OCI-LY3 (cell line): ENCODE data around the gene ABCC5.
"Not testable (repeated sequence)": the region's sequence is repeated elsewhere in the genome, so short reads cannot be mapped to it uniquely, and the experiment has no call there.

Experiments used
- H2AFZ ChIP-seq: fragments of 200-600, 300-600 bp; shearing (Covaris generic); 2 replicates; pipeline ENCODE4 v1.6.0; 2014; ENCODE audit warnings: antibody characterized with exemption, low read depth, low read length
- H3K27ac ChIP-seq: fragments of 200-600, 300-600 bp; sonication (generic); 2 replicates; pipeline ENCODE4 v1.5.1; 2014; ENCODE audit warnings: mild to moderate bottlenecking, low read length, moderate library complexity, mixed read lengths
- H3K27me3 ChIP-seq: fragments of 200-600, 300-600 bp; sonication (generic); 2 replicates; pipeline ENCODE4 v1.6.1; 2014; ENCODE audit warnings: low read depth, low read length, mixed read lengths
- H3K36me3 ChIP-seq: fragments of 200-600, 300-600 bp; sonication (generic); replicated peaks from 2 replicates; pipeline ENCODE3; 2014; ENCODE audit warnings: low read depth, low read length, mixed read lengths
- H3K4me1 ChIP-seq: fragments of 300-600, 200-600 bp; sonication (generic); 2 replicates; pipeline ENCODE4 v1.6.1; 2014; ENCODE audit warnings: low read length, mixed read lengths
- H3K4me2 ChIP-seq: fragments of 200-600, 300-600 bp; sonication (generic); 2 replicates; pipeline ENCODE4 v1.6.1; 2014; ENCODE audit warnings: low read length, mixed read lengths
- H3K4me3 ChIP-seq: fragments of 300-600, 200-600 bp; sonication (generic); 2 replicates; pipeline ENCODE4 v1.5.1; 2014; ENCODE audit warnings: antibody characterized with exemption, mild to moderate bottlenecking, low read length, moderate library complexity
- H3K79me2 ChIP-seq: fragments of 300-600, 200-600 bp; shearing (Covaris generic); 2 replicates; pipeline ENCODE4 v1.6.1; 2014; ENCODE audit warnings: mild to moderate bottlenecking, low read length, mixed read lengths
- H3K9ac ChIP-seq: fragments of 300-600, 200-600 bp; shearing (Covaris generic); 2 replicates; pipeline ENCODE4 v1.6.0; 2014; ENCODE audit warnings: mild to moderate bottlenecking, low read length, moderate library complexity
- H3K9me3 ChIP-seq: fragments of 200-600, 300-600 bp; shearing (Covaris generic); 2 replicates; pipeline ENCODE4 v1.6.1; 2014; ENCODE audit warnings: low read length, mixed read lengths; ENCODE audit not compliant: insufficient read depth
- H4K20me1 ChIP-seq: fragments of 200-600, 300-600 bp; sonication (generic); 2 replicates; pipeline ENCODE4 v1.6.1; 2016; ENCODE audit warnings: low read length, mixed read lengths; ENCODE audit not compliant: insufficient read depth
- EZH2phosphoT487 ChIP-seq: fragments of 200-600 bp; shearing (Covaris generic); IDR thresholded peaks from 2 replicates; pipeline ENCODE4 v1.6.1; 2018; ENCODE audit warnings: antibody characterized with exemption, mixed run types, low read depth
- TF ChIP-seq, protein P1 (sequence below): fragments of 200-600, 300-600 bp; sonication (generic); IDR thresholded peaks from 2 replicates; pipeline ENCODE4 v1.5.1; 2014; ENCODE audit warnings: antibody characterized with exemption, low read length, low read depth

ABCC5 gene

GRCh38 chr3:183883291-183884096 lies 134.2 kb downstream of the ABCC5 start:
- Histone ChIP-seq H3K9ac (peak overlapping the region; percentile 89), H4K20me1 (peaks cover 6% of the 10 kb centered on the region; the same call in 1 of the 2 replicates), H3K27ac (no peak overlapping the region), H3K9me3 (no peaks in the 10 kb centered on the region), H2AFZ (no peak overlapping the region), H3K27me3 (0 out of 2 replicates have a peak, but pooled peaks cover 7% of the 10 kb centered on the region), H3K4me2 (peak overlapping the region; percentile 99), H3K4me1 (peaks cover 18% of the 10 kb centered on the region), H3K79me2 (peaks cover 61% of the 10 kb centered on the region), H3K4me3 (peak overlapping the region; percentile 96), H3K36me3 (no peaks in the 10 kb centered on the region)
- TF ChIP-seq, protein P1, sequence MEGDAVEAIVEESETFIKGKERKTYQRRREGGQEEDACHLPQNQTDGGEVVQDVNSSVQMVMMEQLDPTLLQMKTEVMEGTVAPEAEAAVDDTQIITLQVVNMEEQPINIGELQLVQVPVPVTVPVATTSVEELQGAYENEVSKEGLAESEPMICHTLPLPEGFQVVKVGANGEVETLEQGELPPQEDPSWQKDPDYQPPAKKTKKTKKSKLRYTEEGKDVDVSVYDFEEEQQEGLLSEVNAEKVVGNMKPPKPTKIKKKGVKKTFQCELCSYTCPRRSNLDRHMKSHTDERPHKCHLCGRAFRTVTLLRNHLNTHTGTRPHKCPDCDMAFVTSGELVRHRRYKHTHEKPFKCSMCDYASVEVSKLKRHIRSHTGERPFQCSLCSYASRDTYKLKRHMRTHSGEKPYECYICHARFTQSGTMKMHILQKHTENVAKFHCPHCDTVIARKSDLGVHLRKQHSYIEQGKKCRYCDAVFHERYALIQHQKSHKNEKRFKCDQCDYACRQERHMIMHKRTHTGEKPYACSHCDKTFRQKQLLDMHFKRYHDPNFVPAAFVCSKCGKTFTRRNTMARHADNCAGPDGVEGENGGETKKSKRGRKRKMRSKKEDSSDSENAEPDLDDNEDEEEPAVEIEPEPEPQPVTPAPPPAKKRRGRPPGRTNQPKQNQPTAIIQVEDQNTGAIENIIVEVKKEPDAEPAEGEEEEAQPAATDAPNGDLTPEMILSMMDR: no peak
- no peak for TF ChIP-seq EZH2phosphoT487

DNA sequence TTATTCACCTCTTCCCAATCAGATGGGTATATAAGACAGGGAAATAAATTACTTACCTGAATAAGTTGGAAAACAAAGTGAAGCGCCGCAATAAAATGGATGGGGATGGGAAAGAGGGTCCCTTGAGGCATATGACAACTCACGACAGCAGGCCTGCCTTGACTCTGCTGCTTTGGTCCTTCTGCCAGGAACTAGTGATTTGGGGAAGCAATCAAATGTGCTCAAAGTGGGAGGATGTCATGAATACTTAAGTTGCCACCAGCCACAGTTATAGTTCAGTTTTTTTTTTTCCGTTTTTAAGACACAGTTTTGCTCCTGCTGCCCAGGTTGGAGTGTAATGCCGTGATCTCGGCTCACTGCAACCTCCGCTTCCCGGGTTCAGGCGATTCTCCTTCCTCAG lies 137.6 kb downstream of the ABCC5 start:
- Histone ChIP-seq H3K4me2 (no peak overlapping the region), H3K27me3 (no peaks in the 10 kb centered on the region), H2AFZ (no peak overlapping the region), H3K9ac (no peak overlapping the region), H3K9me3 (no peaks in the 10 kb centered on the region), H3K4me3 (no peak overlapping the region), H3K27ac (no peak overlapping the region), H3K4me1 (peaks cover 15% of the 10 kb centered on the region), H3K79me2 (peaks cover 89% of the 10 kb centered on the region), H4K20me1 (peaks cover 18% of the 10 kb centered on the region), H3K36me3 (no peaks in the 10 kb centered on the region)
- TF ChIP-seq, protein P1: no peak
- no peak for TF ChIP-seq EZH2phosphoT487

GRCh38 chr3:183879243-183879642 lies 138.4 kb downstream of the ABCC5 start:
- Histone ChIP-seq H3K27ac (no peak overlapping the region), H3K4me1 (peaks cover 14% of the 10 kb centered on the region), H3K79me2 (peaks cover 93% of the 10 kb centered on the region), H3K9me3 (no peaks in the 10 kb centered on the region), H3K4me2 (no peak overlapping the region), H2AFZ (no peak overlapping the region), H4K20me1 (peaks cover 22% of the 10 kb centered on the region), H3K36me3 (no peaks in the 10 kb centered on the region), H3K9ac (no peak overlapping the region), H3K4me3 (no peak overlapping the region), H3K27me3 (no peaks in the 10 kb centered on the region)
- no peak for TF ChIP-seq EZH2phosphoT487
- TF ChIP-seq, protein P1: no peak

DNA sequence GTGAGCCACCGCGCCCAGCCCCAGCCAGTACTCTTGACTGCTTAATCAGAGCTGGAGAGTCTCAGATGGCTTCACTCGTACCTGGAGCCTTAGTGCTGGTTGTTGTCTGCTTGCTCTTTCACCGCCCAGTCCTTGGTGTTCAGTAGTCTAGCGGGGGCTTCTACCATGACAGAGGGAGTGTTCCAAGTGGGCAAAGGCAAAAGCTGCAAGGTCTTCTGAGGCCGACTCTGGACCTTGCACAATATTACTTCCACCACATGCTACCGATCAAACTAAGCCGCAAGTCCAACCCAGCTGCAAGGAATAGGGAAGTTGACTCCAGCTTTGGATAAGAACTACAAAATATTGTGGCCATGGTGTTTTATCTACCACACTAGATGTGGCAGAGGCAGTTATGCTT lies 139.6 kb downstream of the ABCC5 start:
- Histone ChIP-seq H3K9me3 (no peaks in the 10 kb centered on the region), H3K27me3 (no peaks in the 10 kb centered on the region), H3K27ac (no peak overlapping the region), H4K20me1 (peaks cover 28% of the 10 kb centered on the region), H2AFZ (no peak overlapping the region), H3K9ac (no peak overlapping the region), H3K4me2 (no peak overlapping the region), H3K36me3 (no peaks in the 10 kb centered on the region), H3K79me2 (peaks cover 89% of the 10 kb centered on the region), H3K4me3 (no peak overlapping the region), H3K4me1 (peaks cover 9% of the 10 kb centered on the region)
- TF ChIP-seq, protein P1: no peak
- no peak for TF ChIP-seq EZH2phosphoT487

- not testable (repeated sequence) for H3K9ac ChIP-seq, H3K9me3 ChIP-seq, H3K4me1 ChIP-seq, H2AFZ ChIP-seq, H3K4me3 ChIP-seq, H3K36me3 ChIP-seq, H3K4me2 ChIP-seq, H3K27me3 ChIP-seq, H3K27ac ChIP-seq
- peaks cover 86% of the 10 kb centered on the region for H3K79me2 ChIP-seq
- peaks cover 25% of the 10 kb centered on the region for H4K20me1 ChIP-seq
These were observed 140.5 kb downstream of the ABCC5 start for GRCh38 chr3:183877227-183877626.
